HepG2 (cell line): ENCODE measurements around the gene TRMT2A. TPM values are rescaled to one million over a fixed set of nuclear protein-coding genes. Genes with fewer than 3 reads are reported as not detected.
A peak's percentile ranks its signal among the peaks of the same experiment; 100 is the strongest.

Source experiments
- ATAC-seq: fragments of 200-7000 bp; cut with Tn5 transposase; 3 replicates; pipeline ENCODE4 v1.9.1; 2020; ENCODE audit warnings: mild to moderate bottlenecking, moderate library complexity
- BruUV-seq: library from RNA; stranded (reverse); fragments of 400-500 nt; replicated peaks from 2 replicates; lab custom pipeline; 2021; lab: Mats Ljungman, UMichigan
- CTCF ChIA-PET: fragments of 300-600 bp; formaldehyde crosslinking; extraction: SDS; loops from one replicate; lab custom pipeline; 2021; ENCODE audit warnings: low total read pairs, inconsistent platforms, low intra/inter-chr PET ratio; lab: Yijun Ruan, JAX
- POLR2A ChIA-PET: fragments of 350-600 bp; sonication (Branson Sonifier 250); formaldehyde crosslinking; loops from one replicate; lab custom pipeline; 2020; ENCODE audit warnings: antibody characterized with exemption, inconsistent platforms; lab: Yijun Ruan, JAX
- DNase-seq: peaks from one replicate; pipeline ENCODE4 v3.0.0-alpha.2; 2015; ENCODE audit warnings: low spot score
- FAIRE-seq: peaks from 3 replicates; lab custom pipeline; 2011; peaks lifted over from hg19 to GRCh38; lab: Jason Lieb, UNC
- H2AFZ ChIP-seq: one replicate; pipeline ENCODE4 v1.6.1; 2011; ENCODE audit warnings: low read length, inconsistent platforms
- H3K27ac ChIP-seq: fragments of 300-600 bp; 3 replicates; pipeline ENCODE4 v1.8.0; 2011; ENCODE audit warnings: mixed run types, mild to moderate bottlenecking, mixed read lengths, low read length, inconsistent platforms; ENCODE audit not compliant: insufficient read depth; ENCODE audit errors: extremely low read length
- H3K27me3 ChIP-seq, 2 experiments: fragments of 200-600 bp in 1 of 2; 2 replicates in 1 of 2; 3 replicates in 1 of 2; pipeline versions ENCODE4 v1.6.0 to v1.8.0; 2011; ENCODE audit warnings: low read length in 2 of 2, mild to moderate bottlenecking in 2 of 2, moderate library complexity in 2 of 2, inconsistent platforms in 1 of 2; ENCODE audit not compliant: insufficient read depth in 2 of 2, control insufficient read depth in 1 of 2
- H3K36me3 ChIP-seq, 2 experiments: fragments of 200-600 bp in 1 of 2; replicated peaks in 1 of 2; 2 replicates in 1 of 2; 3 replicates in 1 of 2; pipeline versions ENCODE4 v1.5.1 to v1.8.0; 2011; ENCODE audit warnings: low read length in 2 of 2, inconsistent platforms in 1 of 2; ENCODE audit not compliant: insufficient read depth in 2 of 2, control insufficient read depth in 1 of 2
- H3K4me1 ChIP-seq: 2 replicates; pipeline ENCODE4 v1.5.1; 2012; ENCODE audit warnings: low read length, inconsistent platforms; ENCODE audit not compliant: insufficient read depth
- H3K4me2 ChIP-seq: 2 replicates; pipeline ENCODE4 v1.6.0; 2011; ENCODE audit warnings: low read depth, low read length, inconsistent platforms
- H3K4me3 ChIP-seq, 3 experiments: fragments of 200-600 bp in 1 of 3; sonication (generic), shearing (Covaris generic) in 1 of 3; replicated peaks in 1 of 3; 2 replicates each; pipeline ENCODE4 v1.5.1; 2011 to 2016; ENCODE audit warnings: low read length in 3 of 3, inconsistent platforms in 2 of 3, low read depth in 2 of 3, mild to moderate bottlenecking in 2 of 3, control low read depth in 1 of 3, mixed read lengths in 1 of 3; ENCODE audit not compliant: insufficient read depth in 1 of 3
- H3K79me2 ChIP-seq: one replicate; pipeline ENCODE4 v1.6.1; 2011; ENCODE audit warnings: low read length, inconsistent platforms; ENCODE audit not compliant: insufficient read depth
- H3K9ac ChIP-seq: 2 replicates; pipeline ENCODE4 v1.6.0; 2011; ENCODE audit warnings: mild to moderate bottlenecking, low read depth, low read length, inconsistent platforms; ENCODE audit not compliant: insufficient read depth
- H3K9me3 ChIP-seq: 2 replicates; pipeline ENCODE4 v1.5.1; 2012; ENCODE audit warnings: mild to moderate bottlenecking, low read length
- H4K20me1 ChIP-seq: 2 replicates; pipeline ENCODE4 v1.6.0; 2011; ENCODE audit warnings: inconsistent platforms, mild to moderate bottlenecking, low read length, moderate library complexity; ENCODE audit not compliant: insufficient read depth
- GABPA ChIP-seq, 2 experiments: IDR thresholded peaks; 2 replicates each; pipeline ENCODE4 v1.6.1; 2011 to 2016; ENCODE audit warnings: low read depth in 2 of 2, low read length in 1 of 2, missing biosample characterization in 1 of 2, missing genetic modification characterization in 1 of 2
- PRDM4 ChIP-seq: sonication (generic); formaldehyde crosslinking; IDR thresholded peaks from 2 replicates; pipeline ENCODE4 v1.9.0; 2021; ENCODE audit warnings: missing genetic modification reagents, borderline replicate concordance
- WGBS: methylation state at CpG from one replicate; pipeline ENCODE4 v1.1.6; 2017; ENCODE audit warnings: low lambda C conversion rate; 5-methylcytosine and 5-hydroxymethylcytosine counted together
- in situ Hi-C: cut with HindIII; loops from 2 replicates; pipeline ENCODE4 v1.10.0; 2017; ENCODE audit warnings: low pct_unique_long_range_greater_than_20kb; ENCODE audit not compliant: extremely low pct_ligation_motif_present
- intact Hi-C: fragments of 100-400 bp; cut with micrococcal nuclease; formaldehyde crosslinking; loops from one replicate; pipeline ENCODE4 v1.10.0; 2022; ENCODE audit not compliant: unreplicated experiment
- polyA plus RNA-seq, 8 experiments: library from polyadenylated mRNA; depleted of rRNA in 3 of 8; stranded (reverse) in 7 of 8; unstranded in 1 of 8; fragments of >200 nt; fragmentation: Illumina TruSeq in 4 of 8; extraction: Trizol in 4 of 8; gene quantifications; 2 replicates each; pipeline versions ENCODE4 v1.2.1 to v1.2.3, GENCODE V29; 2011 to 2016; ENCODE audit warnings: low read depth in 4 of 8, missing spikeins in 1 of 8, mixed read lengths in 1 of 8; ENCODE audit not compliant: insufficient read depth in 1 of 8
- total RNA-seq, 5 experiments: library from RNA; depleted of rRNA; stranded (reverse); fragments of >200 nt; fragmentation: Illumina TruSeq; extraction: Trizol; gene quantifications; 2 replicates each; pipeline ENCODE4 v1.2.3, GENCODE V29; 2016; ENCODE audit warnings: low read depth in 1 of 5

TRMT2A gene
- total and polyA plus RNA-seq, 2 of the 13 experiments (the other 11 are each of a cell fraction or from before 2014, with no cell fraction given): 24.0 to 30.3 TPM

- H3K4me2 ChIP-seq: peak within 1 kb of the TSS; percentile 88
- peak within 1 kb of the TSS; percentile 73 to 90 (median 86) for H3K4me3 ChIP-seq
- no peak within 1 kb of the TSS for H2AFZ ChIP-seq
- TF ChIP-seq GABPA (IDR thresholded peaks at IDR 0.05; ENCODE audit: low read depth, low read length) (peak; percentile 32; the same call in 1 of the 2 replicates), GABPA (CRISPR knock-in tag; IDR thresholded peaks at IDR 0.05; ENCODE audit: low read depth) (no peak), PRDM4 (CRISPR knock-in tag) (no peak)
- H3K36me3 ChIP-seq: peaks cover 1 to 11% of the 10 kb centered on the region in 2 experiments; a peak in 2 of 5 replicates
- FAIRE-seq (no peak), DNase-seq (no peak), ATAC-seq (peak; percentile 1; the same call in 2 of the 3 replicates)
- in situ Hi-C loops: no loop called here
- peak within 1 kb of the TSS; percentile 63 for H3K27ac ChIP-seq
- BruUV-seq: no TSS peak
- intact Hi-C loops: no loop called here
- peaks cover 45% of the 10 kb centered on the region for H3K4me1 ChIP-seq
- H3K9ac ChIP-seq: peak within 1 kb of the TSS; percentile 81
- H3K27me3 ChIP-seq: no peaks in the 10 kb centered on the region
- H3K9me3 ChIP-seq: no peaks in the 10 kb centered on the region
- ChIA-PET CTCF (no interaction called here), POLR2A (interaction anchor here (0.8 to 1.2 kb wide), 2 partner anchors 14 to 15 kb away, joined by 3 to 4 read pairs; partner anchors contain the start of genes RANBP1 and TRMT2A)
- H4K20me1 ChIP-seq: peaks cover 3% of the 10 kb centered on the region; the same call in 1 of the 2 replicates
- no CpG with 5 or more reads among the region's 43 CpGs for WGBS
- peaks cover 15% of the 10 kb centered on the region for H3K79me2 ChIP-seq
These were observed 14.5 kb upstream of the TRMT2A start, which contains the start of gene ZDHHC8 for GRCh38 chr22:20131597-20131858. Gene ZDHHC8 (plus strand): TSS chr22:20131804. CDS start chr22:20131948, 144 bp downstream.
